NCI-H2029 treated with DMSO at 0.1 percent for 48 hours (cell line): ENCODE measurements around the gene CHN2.

ENCODE experiments used
- DNase-seq: peaks from one replicate; lab custom pipeline; 2025; lab: John Stamatoyannopoulos, UW

The CHN2 gene

DNA sequence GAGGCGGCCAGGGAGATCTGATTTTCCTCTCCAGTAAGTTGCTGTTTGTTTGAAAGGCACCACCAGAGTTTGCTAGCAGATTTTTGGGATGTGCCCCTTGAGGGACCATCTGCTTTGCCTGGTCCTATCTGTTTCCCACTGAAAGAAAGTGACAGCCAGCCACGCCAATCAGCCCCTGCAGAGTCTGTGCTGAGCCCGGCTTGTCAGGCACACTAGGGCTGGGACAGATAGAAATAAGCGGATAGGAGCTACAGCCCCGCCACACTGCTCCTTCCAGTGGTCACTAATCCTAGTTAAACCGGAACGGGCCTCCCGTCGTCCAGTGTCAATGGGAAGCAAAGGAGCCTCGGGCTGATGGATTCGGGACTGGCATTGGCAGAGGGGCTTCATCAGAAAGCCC, 207.2 kb downstream of the CHN2 start:
- DNase-seq: no peak

DNA sequence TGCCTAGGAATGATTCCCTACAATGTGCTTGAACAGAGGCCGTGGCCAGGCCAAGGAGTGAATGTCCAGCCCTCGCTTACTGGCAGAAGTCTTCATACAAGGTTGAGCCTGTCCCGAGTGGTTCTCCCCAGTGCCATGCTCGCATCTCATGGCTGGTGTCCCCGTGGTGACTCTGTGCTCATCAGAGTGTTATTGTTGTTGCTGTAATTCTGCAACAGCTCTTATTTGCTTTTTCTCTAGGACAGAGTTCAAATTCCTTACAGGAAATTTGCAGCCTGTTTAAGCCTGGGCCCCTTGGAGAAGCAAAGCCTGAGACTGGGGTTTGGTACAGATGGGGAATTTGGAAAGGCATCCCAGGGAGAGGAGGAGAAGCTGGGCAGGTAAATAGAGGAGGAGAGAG, 211.3 kb downstream of the CHN2 start:
- DNase-seq: no peak

DNA sequence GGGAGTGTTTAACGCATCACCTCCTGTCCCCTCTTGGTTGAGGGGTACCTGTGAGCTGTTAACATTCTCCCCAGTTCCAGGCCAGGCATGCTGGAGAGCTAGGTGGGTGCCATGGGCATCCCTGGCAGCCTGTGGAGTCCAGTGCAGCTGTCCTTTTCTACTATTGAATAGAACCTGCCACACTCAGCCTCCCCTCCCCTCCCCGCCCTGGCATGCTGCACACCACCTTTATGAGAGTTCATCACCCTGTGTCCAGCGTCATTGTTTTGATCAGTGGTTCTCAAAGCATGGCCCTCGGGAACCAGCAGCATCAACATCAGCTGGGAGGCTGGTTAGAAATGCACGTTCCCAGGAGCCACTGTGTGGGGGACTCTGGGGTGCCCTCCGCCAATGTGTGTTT, 211.8 kb downstream of the CHN2 start:
- DNase-seq: no peak

DNA sequence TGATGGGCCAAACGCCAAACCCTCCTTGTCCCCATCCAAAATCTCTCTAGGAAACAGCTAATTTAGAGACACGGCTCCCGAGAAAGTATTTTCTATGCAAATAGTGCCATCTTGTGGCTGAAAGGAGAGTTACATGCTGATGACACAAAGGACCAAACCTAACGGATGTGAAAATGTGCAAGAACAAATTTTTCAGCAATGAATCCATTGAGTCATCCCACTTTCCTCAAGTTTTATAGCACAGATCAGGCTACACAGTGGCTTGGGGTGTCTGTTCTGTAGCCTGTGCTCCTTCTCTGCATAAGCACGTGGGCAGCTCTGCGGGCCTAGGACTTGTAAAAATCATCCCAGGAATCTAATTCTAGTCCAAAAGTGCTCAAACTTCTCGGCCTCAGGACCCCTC, 214.3 kb downstream of the CHN2 start:
- peak; percentile 66 for DNase-seq

DNA sequence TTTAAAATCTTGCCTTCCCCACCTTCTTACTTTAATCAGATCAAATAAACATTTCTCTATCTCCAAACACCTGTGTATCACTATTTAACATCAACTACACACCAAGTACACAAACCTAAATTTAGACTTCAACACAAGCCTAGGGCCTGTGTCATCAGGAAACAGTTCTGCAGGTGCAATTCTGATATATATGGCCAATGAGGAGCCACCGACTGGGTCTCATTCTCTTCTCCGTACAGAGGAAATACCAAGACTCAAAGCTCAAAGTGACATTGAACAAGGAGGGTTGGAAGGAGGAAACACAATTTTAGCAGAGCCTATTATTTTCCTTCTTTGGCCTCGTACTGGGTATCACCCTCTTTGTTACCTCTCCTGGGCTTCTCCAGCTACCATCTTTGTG, 216.4 kb downstream of the CHN2 start:
- no peak for DNase-seq

DNA sequence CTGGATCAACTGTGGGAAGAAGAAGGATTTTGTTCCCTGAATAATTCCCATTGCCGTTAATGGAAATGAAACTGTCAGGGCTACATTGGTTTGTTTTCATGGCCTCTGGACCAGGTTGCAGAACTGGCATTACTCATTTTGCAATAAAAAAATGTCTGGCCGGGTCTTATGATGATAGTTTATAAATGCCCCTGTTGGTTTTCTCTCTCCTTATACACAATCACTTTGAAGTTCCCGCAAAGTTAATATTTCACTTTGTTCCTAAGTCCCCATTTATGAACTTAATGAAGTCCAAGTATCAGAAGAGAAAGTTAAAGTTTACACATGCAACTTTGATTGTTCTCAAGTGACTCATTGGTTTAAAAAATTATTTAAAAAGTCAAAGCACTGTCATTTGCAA, 218.3 kb downstream of the CHN2 start:
- no peak for DNase-seq

DNA sequence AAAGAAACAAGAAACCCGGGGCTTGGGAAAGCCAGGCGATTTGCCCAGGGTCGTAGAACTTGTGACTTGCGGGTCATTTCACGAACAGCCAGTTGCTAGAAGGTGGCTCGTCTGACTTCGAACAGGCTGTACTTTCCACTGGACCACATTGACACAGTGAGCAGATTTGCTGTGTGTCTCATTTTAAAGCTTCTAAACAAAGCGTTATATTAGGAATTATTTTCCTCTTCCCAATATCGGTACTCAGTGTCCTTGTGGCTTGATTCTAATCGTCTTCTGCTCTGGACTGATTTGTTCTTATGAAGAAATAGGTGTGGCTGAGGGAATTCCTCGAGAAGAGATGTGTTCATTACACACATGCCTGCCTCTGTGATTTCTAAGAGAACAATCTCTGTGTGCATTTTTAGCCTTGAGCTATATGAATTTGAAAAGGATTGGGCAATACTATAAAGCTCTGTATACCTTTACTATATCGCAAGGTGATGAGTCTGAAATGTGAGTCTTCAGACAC, 219.1 kb downstream of the CHN2 start:
- DNase-seq: no peak

DNA sequence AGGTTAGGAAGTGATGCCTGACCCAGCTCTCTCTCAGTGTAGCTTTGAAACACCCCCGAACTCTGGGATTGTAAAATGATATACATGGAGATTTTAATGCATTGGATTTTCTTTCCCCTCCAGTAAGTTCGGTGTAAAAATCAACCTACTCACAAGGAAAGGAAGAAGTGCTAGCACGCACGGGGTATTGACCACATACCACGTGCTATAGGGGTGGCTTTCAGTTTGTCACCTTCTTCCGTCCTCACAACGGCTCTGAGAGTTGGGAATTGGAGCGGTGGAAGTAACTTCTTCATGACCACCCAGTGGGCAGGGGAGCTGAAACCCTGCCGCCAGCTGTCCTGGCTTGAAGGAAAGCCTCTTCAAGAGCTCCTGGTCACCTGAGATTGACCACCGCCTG, 219.6 kb downstream of the CHN2 start:
- no peak for DNase-seq

DNA sequence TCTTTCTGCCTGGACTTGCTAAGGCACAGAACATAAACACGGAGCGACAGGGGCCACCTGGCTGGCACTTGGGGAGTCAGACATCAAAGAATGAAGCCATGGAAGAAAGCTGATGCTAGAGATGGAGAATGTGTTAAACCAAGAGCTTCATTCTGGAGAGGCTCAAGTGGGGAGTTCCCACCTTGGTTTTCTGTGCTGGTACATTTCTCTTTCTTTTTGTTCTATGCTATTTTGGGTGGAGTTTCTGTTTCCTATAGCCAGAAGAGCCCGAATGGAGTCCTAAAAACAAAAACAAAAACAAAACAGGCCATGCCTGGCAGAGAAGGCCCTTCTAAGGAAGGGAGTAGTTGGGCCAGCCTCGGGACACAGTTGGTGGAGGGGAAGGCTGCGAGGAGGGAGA, 220.6 kb downstream of the CHN2 start:
- DNase-seq: no peak

DNA sequence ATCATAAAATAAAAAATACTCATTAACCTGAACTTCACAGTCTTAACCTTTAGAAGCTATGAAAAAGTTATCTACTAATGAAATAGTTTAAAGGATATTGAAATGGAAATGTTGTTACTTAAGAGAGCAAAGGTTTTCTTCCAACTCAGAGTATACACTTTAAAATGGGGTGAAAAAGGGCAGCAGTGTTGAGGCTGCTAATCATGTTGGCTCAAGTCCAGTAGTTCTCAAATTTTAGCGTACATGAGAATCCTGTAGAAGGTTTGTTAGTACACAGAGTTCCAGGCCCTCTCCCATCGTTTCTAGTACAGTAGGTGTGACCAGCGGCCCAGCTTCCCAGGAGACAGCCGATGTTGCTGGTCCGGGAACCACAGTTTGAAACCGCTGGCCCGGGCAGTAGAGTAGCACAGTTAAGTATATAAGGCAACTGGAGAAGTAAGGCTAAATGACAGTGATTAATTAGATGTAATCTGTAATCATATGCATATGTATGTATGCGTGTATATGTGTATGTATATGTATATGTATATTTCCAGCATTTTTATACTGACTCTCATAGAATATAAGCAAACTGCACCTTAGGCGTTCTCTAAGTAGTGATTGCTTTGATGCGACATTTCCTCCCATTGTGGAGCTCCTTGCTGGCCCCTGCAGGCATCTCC, 221.8 kb downstream of the CHN2 start:
- DNase-seq: no peak

DNA sequence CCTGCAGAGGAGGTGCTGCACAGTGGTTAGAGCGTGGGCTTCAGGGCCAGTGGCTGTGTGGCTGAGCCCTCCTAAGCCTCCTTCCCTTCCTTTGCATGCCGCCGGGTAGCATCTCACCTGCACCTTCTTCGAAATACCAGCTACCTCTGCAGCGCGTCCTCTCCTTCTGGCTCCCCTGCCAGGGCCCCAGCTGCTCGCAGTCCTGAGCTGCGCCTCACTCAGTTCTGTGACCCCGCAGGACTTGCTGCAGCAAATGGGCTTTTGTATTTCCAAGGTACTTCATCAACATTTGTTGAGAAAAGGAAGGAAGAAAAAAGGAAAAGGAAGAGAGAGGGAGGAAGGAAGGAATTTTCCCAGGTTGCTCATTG, 222.3 kb downstream of the CHN2 start:
- no peak for DNase-seq

DNA sequence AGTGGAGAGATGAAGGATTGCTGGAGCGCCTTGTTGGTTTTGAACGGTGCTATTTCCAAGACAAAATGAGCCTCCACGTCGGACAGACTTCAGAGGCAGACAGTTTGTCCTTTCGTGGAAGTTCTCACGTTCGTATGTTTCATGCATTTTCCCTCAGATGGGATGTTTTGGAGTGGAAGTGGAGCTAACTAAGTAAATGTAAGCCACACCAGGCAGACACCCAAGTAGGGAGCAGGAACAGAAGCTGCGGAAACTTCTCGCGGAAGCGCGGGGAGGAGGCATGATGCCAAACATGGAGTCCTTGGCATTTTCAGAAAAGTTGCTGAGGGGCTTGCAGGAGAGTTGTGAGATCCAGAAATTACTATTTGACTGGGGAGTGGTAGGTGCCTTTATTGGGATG, 223.5 kb downstream of the CHN2 start:
- DNase-seq: no peak

DNA sequence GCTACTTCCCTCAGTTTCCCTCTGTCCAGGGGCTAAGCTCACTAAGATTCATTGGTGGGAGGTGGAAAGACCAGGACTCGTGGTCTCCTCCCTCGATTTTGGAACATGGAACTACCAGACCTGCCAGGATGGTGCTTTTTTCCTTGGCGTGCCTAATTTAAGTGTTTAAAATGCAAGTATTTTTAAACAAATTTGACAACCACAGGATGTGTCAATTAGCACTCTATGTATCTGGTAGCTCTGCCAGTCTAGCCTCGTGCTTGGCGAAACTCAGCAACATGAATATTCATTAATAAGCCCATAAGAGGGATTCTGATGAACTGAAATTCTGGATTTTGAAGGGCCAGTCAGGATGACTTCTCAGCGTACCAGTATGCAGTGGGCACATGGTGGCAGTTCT, 224.1 kb downstream of the CHN2 start:
- DNase-seq: no peak

DNA sequence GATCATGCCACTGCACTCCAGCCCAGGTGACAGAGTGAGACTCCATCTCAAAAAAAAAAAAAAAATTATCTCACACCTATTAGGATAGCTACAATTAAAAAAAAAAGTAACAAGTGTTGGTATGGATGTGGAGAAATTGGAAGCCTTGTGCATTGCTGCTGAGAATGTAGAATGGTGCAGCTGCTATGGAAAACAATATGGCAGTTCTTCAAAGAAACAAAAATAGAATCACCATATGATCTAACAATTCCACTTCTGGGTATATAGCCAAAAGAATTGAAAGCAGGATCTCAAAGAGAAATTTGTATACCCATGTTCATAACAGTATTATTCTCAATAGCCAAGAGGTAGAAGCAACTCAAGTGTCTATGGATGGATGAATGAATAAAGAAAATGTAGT, 225.4 kb downstream of the CHN2 start:
- DNase-seq: no peak

DNA sequence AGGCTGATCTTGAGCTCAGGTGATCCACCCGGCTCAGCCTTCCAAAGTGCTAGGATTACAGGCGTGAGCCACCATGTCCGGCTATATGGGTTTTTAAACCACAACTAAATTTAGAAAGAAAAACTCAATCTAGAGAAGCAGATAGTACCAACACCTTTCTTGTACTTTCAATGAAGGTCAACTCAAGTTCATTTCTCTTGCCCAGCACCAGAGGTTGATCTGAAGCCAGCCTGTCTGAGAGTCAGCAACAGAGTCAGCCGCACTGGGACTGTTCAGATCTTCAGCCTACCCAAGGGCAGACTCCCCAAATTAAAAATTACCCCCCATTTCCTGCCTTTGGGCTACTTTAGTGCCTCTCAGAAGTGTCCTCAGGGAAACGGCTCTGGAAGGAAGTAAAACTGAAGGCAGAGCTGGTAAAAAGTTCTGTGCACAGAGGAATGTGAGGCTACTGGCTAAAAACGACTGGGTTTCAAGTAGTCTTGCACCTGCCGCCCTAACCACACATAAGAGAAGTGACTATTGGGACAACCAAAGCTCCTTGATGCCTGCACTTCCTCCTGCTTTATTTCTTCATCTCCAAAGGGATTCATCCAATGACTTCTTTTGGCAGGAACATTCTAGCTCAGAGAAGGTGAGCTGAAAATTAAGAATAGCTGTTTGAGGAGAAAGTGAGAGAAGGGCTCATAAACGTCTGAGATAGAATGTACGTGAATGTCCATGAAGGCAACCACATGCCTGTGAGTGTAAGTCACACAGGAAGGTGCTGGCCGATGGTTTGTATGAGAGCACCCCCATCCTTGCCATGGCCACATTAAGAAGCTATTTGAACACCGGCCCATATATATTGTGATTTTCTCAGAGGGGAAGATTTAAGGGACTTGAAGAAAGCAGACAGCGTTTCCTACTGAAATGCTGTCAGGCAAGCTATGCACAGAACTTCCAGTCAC, 226.7 kb downstream of the CHN2 start:
- no peak for DNase-seq

DNA sequence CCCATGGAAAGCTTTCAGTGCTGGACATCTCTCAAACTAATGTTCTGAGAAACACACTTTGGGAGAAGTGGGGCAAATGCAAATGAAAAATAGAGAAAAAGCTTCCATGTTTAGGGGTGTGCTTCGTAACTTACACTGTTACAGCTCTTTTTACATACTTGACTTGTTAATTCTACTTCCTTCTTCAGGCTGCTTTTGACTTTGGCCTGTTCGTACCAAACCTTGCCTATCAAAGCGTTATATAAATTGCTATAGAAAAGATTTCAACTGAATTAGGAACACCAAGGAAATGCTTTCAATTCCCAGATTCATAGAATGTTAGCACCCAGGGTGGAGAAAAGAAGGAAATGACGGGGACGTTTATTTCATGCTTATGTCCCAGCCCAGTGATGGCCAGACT, 228.3 kb downstream of the CHN2 start:
- no peak for DNase-seq

DNA sequence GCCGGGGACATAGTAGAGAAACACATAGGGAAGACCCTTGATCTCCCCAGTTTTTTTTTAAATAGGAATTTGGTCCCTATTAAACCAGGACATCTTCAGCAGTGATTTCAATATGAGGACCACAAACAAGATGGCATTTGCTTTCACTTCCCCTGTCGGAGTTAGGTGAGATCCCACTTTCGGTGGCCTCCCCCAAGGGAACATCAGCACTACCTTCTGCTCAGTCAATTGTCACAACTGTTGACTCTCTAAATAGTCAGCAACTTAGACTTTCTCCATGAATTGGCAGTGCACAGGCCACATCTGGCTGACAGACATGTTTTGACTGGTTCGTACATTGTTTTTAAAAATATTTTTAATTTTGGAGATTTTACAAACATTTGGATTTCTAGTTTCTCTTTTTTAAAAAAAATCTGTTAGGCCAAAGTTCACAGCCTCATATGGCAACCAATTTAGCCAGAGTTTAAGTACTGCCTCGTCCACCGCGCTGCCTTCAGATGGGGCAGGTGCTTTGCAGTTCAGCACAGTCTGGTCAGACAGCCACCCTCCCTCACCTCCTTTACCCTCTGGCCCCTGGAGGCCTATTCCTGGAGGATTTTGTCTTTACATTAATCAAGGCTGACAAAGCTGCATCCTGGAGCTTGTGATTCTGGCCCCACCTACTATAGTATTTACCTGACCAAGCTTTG, 229.9 kb downstream of the CHN2 start:
- DNase-seq: no peak

DNA sequence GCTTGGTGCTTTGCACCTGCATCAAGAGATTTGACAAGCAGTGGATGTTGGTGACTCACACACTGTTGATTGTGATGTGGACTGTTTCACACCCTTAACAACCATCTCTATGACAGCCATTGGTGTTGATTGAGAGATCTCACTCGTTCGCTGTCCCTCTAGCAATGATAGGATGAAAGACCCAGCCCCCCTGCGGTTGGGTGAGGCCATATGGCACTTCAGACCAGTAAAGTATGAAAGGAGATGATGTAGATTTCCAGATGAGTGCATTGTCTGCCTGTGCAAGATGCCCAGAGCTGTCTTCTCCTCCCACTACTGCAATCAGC, 230.4 kb downstream of the CHN2 start:
- DNase-seq: no peak

DNA sequence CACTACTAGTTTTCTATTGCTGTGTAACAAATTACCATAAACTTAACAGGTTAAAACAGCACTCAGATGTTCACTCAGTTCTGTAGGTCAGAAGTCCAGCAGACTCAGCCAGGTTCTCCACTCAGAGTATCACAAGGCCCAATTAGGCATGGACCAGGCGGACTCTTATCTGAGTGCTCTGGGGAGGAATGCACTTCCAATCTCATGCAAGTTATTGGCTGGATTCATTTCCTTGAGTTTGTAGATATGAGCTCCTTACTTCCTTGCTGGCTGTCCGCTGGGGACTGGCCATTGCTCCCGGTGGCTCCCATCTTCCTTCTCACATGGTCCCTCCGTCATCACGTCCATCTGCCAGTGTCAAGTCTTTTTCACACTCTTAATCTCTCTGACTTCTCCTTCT, 232.0 kb downstream of the CHN2 start:
- DNase-seq: no peak

DNA sequence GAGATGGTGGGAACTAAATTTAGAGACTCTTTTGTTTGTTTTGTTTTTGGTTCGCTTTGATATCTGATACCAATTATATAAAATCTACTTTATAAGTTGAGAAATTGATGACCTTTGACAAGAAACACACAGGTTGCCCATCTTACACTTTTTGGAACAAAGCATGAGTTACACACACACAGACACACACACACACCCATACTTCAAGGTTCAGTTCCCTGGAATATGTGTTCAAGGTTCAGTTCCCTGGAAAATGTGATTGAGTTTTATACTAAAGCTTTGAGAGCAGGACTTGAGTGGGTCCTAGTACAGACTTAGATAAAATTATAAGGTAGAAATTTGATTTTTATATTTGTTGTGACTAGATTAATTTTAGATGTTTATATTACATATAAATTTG, 234.8 kb downstream of the CHN2 start:
- DNase-seq: no peak

DNA sequence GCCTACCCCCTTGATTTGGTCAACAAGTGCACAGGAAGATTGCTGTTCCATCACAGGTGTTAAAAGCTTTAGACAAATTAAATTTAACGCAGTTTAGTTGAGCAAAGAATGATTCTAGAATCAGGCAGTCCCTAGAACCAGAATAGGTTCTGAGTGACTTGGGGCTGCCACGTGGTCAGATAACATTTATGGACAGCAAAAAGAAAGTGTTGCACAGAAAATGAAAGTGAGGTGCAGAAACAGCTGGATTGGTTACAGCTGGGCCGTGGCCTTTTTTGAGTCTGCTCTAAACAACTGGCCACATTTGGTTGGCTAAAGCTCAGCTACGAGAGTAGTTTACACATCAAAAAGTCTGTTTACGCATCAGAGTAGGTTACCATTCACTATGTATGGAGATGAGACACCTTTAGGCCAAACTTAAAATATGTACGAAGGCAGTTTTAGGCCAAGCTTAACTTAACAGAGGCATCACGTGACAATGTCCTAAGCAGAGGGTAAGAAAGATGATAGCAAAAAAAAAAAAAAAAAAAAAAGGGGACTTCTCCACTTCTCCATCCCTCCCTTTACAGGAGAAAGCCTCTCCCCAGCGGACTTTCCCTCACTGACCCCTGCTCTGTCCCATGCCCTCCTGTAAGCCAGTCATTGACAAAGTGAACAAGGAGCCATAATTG, 235.8 kb downstream of the CHN2 start:
- DNase-seq: no peak

DNA sequence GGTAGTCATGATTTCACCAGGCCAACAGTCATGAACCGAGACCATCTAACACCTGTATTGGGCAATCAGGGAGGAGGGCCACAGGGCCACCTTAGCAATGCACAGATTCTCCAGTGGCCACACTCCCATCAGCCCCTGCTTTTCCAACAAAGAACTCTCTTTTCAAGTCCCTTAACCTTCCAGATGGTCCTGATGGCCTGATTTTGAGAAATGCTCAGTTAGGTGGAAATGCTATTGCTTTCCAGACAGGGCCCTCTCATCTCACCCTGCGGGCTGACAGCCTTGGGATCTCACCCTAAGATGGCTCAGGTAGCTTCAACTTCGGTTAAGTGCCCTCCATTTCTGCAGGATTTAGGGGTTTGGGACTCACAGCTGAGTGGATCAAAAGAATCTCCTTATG, 237.1 kb downstream of the CHN2 start:
- no peak for DNase-seq

DNA sequence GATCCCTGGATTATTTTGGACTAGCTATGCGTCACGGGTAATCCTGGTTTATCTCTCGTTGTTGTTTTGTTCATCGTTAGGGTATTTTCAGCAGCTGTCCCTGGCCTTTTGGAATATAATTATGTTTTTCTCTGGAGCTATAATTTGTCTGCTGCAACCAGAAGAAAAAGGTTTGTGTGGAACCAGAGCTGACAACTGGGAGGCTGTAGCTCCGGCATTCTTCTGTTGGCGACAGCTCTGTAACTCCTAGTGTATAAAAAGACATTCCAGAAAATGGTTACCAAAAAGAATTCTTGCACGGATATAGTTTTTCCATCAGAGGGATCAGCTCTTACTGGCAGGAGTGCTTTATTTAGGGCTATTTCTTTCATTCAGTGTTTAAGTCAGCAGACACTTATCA, 238.1 kb downstream of the CHN2 start:
- no peak for DNase-seq
